ENCODE data around the gene ALDH18A1.

The ALDH18A1 gene

DNA sequence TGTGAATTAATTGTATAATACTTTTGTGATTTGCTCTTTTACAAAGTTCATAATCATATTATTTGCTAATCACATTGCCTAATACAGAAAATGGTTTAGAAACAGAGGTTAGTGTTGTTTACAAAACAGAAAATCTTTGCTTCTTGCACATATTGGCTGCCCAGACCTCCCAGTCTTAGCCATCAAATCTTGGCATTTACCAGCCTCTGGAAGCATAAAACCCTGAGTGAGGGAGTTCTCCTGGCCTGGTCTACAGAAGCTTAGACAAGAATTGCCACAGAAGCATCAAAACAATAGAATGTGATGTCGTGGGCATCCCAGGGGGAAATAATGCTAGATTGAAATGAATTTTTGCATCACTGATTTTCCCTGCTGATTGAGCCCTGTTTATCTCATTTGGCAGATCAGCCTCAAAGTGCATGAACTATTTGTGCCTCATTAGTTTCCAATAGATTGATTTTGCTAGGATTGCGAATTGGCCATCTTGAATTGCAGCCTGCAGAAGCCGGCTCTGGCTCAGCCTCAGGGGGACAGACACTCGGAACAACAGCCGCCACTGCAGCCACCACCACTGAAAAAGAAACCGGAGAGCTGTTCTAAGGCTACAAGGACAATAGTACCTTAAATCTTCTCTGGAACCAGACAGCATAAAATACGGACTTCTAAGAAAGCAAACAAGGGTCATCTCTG lies 84.2 kb downstream of the ALDH18A1 start:
- TF ChIP-seq CTCF (IDR thresholded peaks at IDR 0.05; ENCODE audit: low read depth, low read length) (no peak), EZH2phosphoT487 (IDR thresholded peaks at IDR 0.05; ENCODE audit: low read depth) (no peak)
- H3K9me3 ChIP-seq (ENCODE audit: insufficient read depth, low read length), result no peaks in the 10 kb centered on the region
- no peak overlapping the region for H2AFZ ChIP-seq (ENCODE audit: low read depth, low read length)
- H3K36me3 ChIP-seq (replicated peaks; ENCODE audit: low read depth, low read length), result no peaks in the 10 kb centered on the region
- H3K9ac ChIP-seq (ENCODE audit: low read length), result no peak overlapping the region
- H4K20me1 ChIP-seq (ENCODE audit: insufficient read depth, low read length), result no peaks in the 10 kb centered on the region
- H3K4me2 ChIP-seq (ENCODE audit: low read length), result no peak overlapping the region
- H3K27me3 ChIP-seq (ENCODE audit: low read depth, low read length), result peaks cover 20% of the 10 kb centered on the region
- no peaks in the 10 kb centered on the region for H3K79me2 ChIP-seq (ENCODE audit: low read length)
- no peak overlapping the region for H3K27ac ChIP-seq (ENCODE audit: low read length)
- no peaks in the 10 kb centered on the region for H3K4me1 ChIP-seq (ENCODE audit: low read length)
- no peak overlapping the region for H3K4me3 ChIP-seq (ENCODE audit: low read length)

DNA sequence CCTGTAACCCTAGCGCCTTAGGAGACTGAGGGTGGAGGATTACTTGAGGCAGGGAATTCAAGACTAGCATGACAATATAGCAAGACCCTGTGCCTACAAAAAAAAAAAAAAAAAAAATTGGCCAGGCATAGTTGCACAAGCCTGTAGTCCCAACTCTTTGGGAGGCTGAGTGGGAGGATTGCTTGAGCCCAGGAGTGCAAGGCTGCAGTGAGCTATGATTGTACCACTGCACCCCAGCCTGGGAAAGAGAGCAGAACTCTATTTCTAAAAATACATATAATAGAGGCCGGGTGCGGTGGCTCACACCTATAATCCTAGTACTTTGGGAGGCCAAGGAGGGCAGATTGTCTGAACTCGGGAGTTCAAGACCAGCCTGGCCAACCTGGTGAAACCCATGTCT lies 85.1 kb downstream of the ALDH18A1 start:
- no peak overlapping the region for H3K4me2 ChIP-seq (ENCODE audit: low read length)
- no peak overlapping the region for H3K9ac ChIP-seq (ENCODE audit: low read length)
- H3K36me3 ChIP-seq (replicated peaks; ENCODE audit: low read depth, low read length), result no peaks in the 10 kb centered on the region
- H3K27me3 ChIP-seq (ENCODE audit: low read depth, low read length), result peaks cover 20% of the 10 kb centered on the region
- no peak overlapping the region for H3K4me3 ChIP-seq (ENCODE audit: low read length)
- no peak overlapping the region for H3K27ac ChIP-seq (ENCODE audit: low read length)
- H3K4me1 ChIP-seq (ENCODE audit: low read length), result no peaks in the 10 kb centered on the region
- H3K79me2 ChIP-seq (ENCODE audit: low read length), result no peaks in the 10 kb centered on the region
- H2AFZ ChIP-seq (ENCODE audit: low read depth, low read length), result no peak overlapping the region
- no peaks in the 10 kb centered on the region for H4K20me1 ChIP-seq (ENCODE audit: insufficient read depth, low read length)
- H3K9me3 ChIP-seq (ENCODE audit: insufficient read depth, low read length), result no peaks in the 10 kb centered on the region
- TF ChIP-seq EZH2phosphoT487 (IDR thresholded peaks at IDR 0.05; ENCODE audit: low read depth), result no peak
- no peak for TF ChIP-seq CTCF (IDR thresholded peaks at IDR 0.05; ENCODE audit: low read depth, low read length)

DNA sequence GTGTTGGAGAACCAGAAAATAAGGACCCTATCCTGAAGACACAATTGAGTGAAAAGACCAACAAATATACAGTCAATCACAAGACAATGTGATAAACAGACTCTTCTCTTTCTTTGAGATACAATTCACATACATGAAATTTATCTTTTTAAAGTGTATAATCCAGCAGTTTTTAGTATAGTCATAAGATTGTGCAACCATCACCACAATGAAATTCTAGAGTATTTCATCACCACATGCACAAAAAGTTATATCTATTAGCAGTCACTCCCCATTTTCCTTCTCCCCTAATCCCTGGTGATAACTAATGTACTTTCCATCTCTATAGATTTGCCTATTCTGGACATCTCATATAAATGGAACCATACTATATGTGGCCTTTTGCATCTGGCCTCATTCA lies 87.1 kb downstream of the ALDH18A1 start:
- no peaks in the 10 kb centered on the region for H3K9me3 ChIP-seq (ENCODE audit: insufficient read depth, low read length)
- peaks cover 11% of the 10 kb centered on the region; the same call in 1 of the 2 replicates for H3K27me3 ChIP-seq (ENCODE audit: low read depth, low read length)
- no peak overlapping the region for H3K27ac ChIP-seq (ENCODE audit: low read length)
- H3K79me2 ChIP-seq (ENCODE audit: low read length), result no peaks in the 10 kb centered on the region
- no peak overlapping the region for H3K9ac ChIP-seq (ENCODE audit: low read length)
- H3K4me3 ChIP-seq (ENCODE audit: low read length), result no peak overlapping the region
- no peak overlapping the region for H2AFZ ChIP-seq (ENCODE audit: low read depth, low read length)
- no peaks in the 10 kb centered on the region for H4K20me1 ChIP-seq (ENCODE audit: insufficient read depth, low read length)
- no peaks in the 10 kb centered on the region for H3K4me1 ChIP-seq (ENCODE audit: low read length)
- no peak overlapping the region for H3K4me2 ChIP-seq (ENCODE audit: low read length)
- no peaks in the 10 kb centered on the region for H3K36me3 ChIP-seq (replicated peaks; ENCODE audit: low read depth, low read length)
- TF ChIP-seq CTCF (IDR thresholded peaks at IDR 0.05; ENCODE audit: low read depth, low read length) (no peak), EZH2phosphoT487 (IDR thresholded peaks at IDR 0.05; ENCODE audit: low read depth) (no peak)

DNA sequence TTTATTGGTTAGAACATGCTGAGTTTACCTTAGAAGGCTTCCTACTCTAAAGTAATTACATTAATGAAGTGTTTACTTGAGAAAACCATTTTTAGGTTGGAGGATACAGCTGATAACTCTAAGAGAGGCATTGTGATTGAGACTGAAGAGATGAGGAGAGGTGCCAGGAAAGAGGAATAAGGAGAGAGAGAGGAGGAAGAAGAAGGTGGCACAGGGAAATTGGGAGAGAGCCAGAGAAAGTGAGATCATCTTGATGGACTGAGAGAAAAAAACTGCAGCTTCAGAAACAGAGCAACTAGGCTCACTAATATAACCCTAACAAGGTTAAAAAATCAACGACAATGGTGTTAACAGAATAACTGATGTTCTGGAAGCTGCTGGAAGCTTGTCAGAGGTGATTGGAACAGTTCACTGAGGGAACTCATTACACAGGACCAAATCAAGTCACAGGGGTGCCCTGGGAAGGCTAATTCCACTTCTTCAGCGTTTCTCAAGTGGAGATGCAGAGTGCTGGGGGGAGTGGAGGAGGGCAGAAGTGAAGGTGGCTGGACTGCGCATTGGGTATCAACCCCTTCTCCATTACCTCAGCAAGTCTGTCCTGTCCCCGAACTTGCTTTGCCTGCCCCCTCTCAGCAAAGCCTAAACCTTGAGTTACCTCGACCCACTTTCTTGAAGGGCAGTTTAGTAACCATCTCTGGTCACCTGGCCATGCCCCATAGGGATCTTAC lies 88.4 kb downstream of the ALDH18A1 start:
- Histone ChIP-seq H3K9me3 (ENCODE audit: insufficient read depth, low read length) (no peaks in the 10 kb centered on the region), H3K36me3 (replicated peaks; ENCODE audit: low read depth, low read length) (no peaks in the 10 kb centered on the region), H3K4me3 (ENCODE audit: low read length) (no peak overlapping the region), H3K9ac (ENCODE audit: low read length) (no peak overlapping the region), H4K20me1 (ENCODE audit: insufficient read depth, low read length) (no peaks in the 10 kb centered on the region), H3K4me2 (ENCODE audit: low read length) (no peak overlapping the region), H3K27me3 (ENCODE audit: low read depth, low read length) (0 out of 2 replicates have a peak, but pooled peaks cover 4% of the 10 kb centered on the region), H3K79me2 (ENCODE audit: low read length) (no peaks in the 10 kb centered on the region), H3K4me1 (ENCODE audit: low read length) (no peaks in the 10 kb centered on the region), H2AFZ (ENCODE audit: low read depth, low read length) (no peak overlapping the region), H3K27ac (ENCODE audit: low read length) (no peak overlapping the region)
- TF ChIP-seq EZH2phosphoT487 (IDR thresholded peaks at IDR 0.05; ENCODE audit: low read depth) (no peak), CTCF (IDR thresholded peaks at IDR 0.05; ENCODE audit: low read depth, low read length) (no peak)
